ENCODE results near the gene PRKD2. TPM values are rescaled to one million over a fixed set of nuclear protein-coding genes. Genes with fewer than 3 reads are reported as not detected.
"Not testable (repeated sequence)": the region's sequence is repeated elsewhere in the genome, so short reads cannot be mapped to it uniquely, and the experiment has no call there.

The PRKD2 gene
- total RNA-seq, result 88.6 and 92.9 TPM in 2 replicates

- Mint-ChIP-seq H3K9me3 (no peaks in the 10 kb centered on the region), H3K36me3 (ENCODE audit: low read depth) (peaks cover 23% of the 10 kb centered on the region), H3K4me1 (ENCODE audit: low read depth) (peaks cover 42% of the 10 kb centered on the region), H3K27ac (peak within 1 kb of the TSS; percentile 94), H3K27me3 (ENCODE audit: insufficient read depth) (no peaks in the 10 kb centered on the region), H3K4me3 (peak within 1 kb of the TSS; percentile 93)
- peak; percentile 86 for DNase-seq (ENCODE audit: low spot score)
- intact Hi-C loops (cut with micrococcal nuclease), result loop anchor here (1.0 to 2.0 kb wide), 6 partner anchors 11 to 143 kb away; partner anchors contain the start of genes ARHGAP35, DACT3, FKRP and STRN4
These were observed at the start of gene PRKD2 for GRCh38 chr19:46717034-46717715. PRKD2 (minus strand) TSS chr19:46717114; CDS start chr19:46716370, 744 bp downstream.

DNA sequence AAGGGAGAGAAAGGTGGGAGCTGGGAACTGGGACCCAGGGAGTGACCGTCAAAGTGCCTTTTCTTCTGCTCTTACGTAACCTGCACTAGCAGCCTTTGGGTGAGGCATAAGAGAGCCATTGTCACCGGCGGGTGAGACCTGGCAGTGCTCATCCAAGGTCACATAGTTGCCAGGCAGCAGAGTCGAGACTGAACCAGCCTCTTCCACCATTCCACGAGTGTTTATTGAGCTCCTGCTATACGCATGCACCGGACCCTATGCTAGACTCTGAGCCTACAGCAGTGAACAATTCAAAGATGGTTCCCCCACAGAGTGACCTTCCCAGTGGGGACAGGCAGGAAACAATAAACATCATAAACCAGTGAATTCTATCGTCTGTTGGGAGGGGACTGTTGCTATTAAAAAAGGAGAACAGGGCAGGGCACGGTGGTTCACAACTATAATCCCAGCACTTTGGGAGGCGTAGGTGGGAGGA is 47.9 kb upstream of the PRKD2 start:
- peaks cover 6% of the 10 kb centered on the region for H3K4me1 Mint-ChIP-seq (ENCODE audit: low read depth)

DNA sequence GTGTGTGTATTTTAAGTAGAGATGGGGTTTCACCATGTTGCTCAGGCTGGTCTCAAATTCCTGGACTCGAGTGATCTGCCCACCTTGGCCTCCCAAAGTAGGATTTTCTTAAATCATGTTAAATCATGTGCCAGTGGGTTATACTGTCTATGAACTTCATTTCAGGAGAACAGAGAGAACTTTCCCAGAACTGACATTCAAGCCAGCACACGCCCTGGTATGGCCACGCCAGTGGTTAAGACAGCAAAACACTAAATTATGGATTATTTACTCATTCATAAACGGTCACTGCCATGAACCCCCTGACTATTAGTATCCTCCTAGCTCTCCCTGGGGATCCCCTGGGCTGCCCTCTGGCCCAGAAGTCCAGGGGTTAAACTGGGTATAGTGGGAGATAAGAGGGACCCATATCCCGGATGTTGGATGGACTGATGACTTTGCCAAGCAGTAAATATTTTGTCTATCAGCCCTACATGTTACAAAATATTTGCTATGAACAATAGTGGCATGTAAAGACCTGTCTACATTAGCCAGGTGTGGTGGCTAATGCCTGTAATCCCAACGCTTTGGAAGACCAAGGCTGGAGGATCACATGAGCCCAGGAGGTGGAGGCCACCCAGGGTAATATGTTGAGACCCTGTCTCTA is 45.5 kb upstream of the PRKD2 start:
- Mint-ChIP-seq H3K9me3 (no peaks in the 10 kb centered on the region), H3K27ac (no peak overlapping the region), H3K27me3 (ENCODE audit: insufficient read depth) (no peaks in the 10 kb centered on the region), H3K36me3 (ENCODE audit: low read depth) (peaks cover 5% of the 10 kb centered on the region), H3K4me3 (no peak overlapping the region), H3K4me1 (ENCODE audit: low read depth) (peaks cover 6% of the 10 kb centered on the region)
- no peak for DNase-seq (ENCODE audit: low spot score)
- intact Hi-C loops (cut with micrococcal nuclease), result no loop called here

More for the DNA sequence above, 47.9 kb upstream of the PRKD2 start:
- Mint-ChIP-seq H3K36me3 (ENCODE audit: low read depth) (peaks cover 2% of the 10 kb centered on the region), H3K27me3 (ENCODE audit: insufficient read depth) (no peaks in the 10 kb centered on the region), H3K27ac (no peak overlapping the region), H3K9me3 (no peaks in the 10 kb centered on the region), H3K4me3 (no peak overlapping the region)
- intact Hi-C loops (cut with micrococcal nuclease), result no loop called here
- DNase-seq (ENCODE audit: low spot score), result no peak

DNA sequence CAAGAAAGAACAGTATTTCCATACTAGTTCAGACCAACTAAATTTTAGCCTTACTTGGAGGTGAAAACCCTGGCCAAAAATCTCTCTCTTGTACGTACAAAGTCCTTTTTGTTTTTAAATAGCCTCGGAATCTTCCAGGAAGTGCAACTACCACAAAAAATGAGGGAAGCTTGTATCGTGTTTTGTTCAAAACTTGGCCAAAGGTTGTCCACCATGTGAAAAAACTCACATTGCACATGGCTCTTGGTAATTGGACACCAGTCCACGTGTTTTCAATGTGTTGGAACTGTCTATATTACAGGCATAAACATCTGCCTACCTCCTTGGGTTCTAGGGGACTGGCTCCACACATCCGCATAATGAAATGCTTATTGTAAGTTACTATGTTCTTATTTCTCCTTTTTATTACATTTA is 44.5 kb upstream of the PRKD2 start:
- Mint-ChIP-seq H3K36me3 (ENCODE audit: low read depth) (peaks cover 4% of the 10 kb centered on the region), H3K4me3 (no peak overlapping the region), H3K9me3 (no peaks in the 10 kb centered on the region), H3K27me3 (ENCODE audit: insufficient read depth) (no peaks in the 10 kb centered on the region), H3K27ac (no peak overlapping the region), H3K4me1 (ENCODE audit: low read depth) (peaks cover under 1% of the 10 kb centered on the region)
- intact Hi-C loops (cut with micrococcal nuclease), result no loop called here
- DNase-seq (ENCODE audit: low spot score), result no peak

DNA sequence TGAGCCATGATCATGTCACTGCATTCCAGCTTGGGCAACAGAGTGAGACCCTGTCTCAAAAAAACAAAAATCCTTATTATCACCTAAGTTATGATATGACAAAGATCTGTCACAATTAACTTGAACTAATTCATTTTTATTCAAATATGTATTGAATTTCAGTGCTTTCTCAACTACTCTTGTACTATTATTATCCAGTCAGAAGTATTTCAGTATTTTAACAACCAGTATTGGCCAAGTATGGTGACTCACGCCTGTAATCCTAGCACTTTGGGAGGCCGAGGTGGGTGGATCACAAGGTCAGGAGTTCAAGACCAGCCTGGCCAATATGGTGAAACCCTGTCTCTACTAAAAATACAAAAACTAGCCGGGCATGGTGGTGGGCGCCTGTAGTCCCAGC is 44.0 kb upstream of the PRKD2 start:
- intact Hi-C loops (cut with micrococcal nuclease); H3K27me3 Mint-ChIP-seq (ENCODE audit: insufficient read depth); DNase-seq (ENCODE audit: low spot score); H3K9me3 Mint-ChIP-seq; H3K4me1 Mint-ChIP-seq (ENCODE audit: low read depth); H3K4me3 Mint-ChIP-seq; H3K27ac Mint-ChIP-seq; H3K36me3 Mint-ChIP-seq (ENCODE audit: low read depth): not testable (repeated sequence)

DNA sequence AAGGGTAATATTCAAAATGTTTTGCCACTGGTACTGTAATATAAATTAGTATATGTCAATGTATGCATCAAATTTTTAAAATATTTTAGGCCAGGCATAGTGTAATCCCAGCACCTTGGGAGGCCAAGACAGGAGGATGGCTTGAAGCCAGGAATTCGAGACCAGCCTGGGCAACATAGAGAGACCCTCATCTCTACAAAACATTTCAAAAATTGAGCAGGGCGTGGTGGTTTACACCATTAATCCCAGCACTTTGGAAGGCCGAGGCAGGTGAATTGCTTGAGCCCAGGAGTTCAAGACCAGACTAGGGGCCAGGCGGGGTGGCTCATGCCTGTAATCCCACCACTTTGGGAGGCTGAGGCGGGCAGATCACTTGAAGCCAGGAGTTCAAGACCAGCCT is 43.4 kb upstream of the PRKD2 start:
- Mint-ChIP-seq H3K9me3 (no peaks in the 10 kb centered on the region), H3K4me1 (ENCODE audit: low read depth) (no peaks in the 10 kb centered on the region), H3K27me3 (ENCODE audit: insufficient read depth) (no peaks in the 10 kb centered on the region), H3K36me3 (ENCODE audit: low read depth) (peaks cover 4% of the 10 kb centered on the region), H3K4me3 (no peak overlapping the region), H3K27ac (no peak overlapping the region)
- DNase-seq (ENCODE audit: low spot score), result no peak
- intact Hi-C loops (cut with micrococcal nuclease), result no loop called here

GRCh38 chr19:46759817-46760333 is 43.0 kb upstream of the PRKD2 start:
- no peak for DNase-seq (ENCODE audit: low spot score)
- Mint-ChIP-seq H3K4me1 (ENCODE audit: low read depth) (no peaks in the 10 kb centered on the region), H3K4me3 (no peak overlapping the region), H3K36me3 (ENCODE audit: low read depth) (peaks cover 4% of the 10 kb centered on the region), H3K27me3 (ENCODE audit: insufficient read depth) (no peaks in the 10 kb centered on the region), H3K27ac (no peak overlapping the region), H3K9me3 (no peaks in the 10 kb centered on the region)
- intact Hi-C loops (cut with micrococcal nuclease), result no loop called here

DNA sequence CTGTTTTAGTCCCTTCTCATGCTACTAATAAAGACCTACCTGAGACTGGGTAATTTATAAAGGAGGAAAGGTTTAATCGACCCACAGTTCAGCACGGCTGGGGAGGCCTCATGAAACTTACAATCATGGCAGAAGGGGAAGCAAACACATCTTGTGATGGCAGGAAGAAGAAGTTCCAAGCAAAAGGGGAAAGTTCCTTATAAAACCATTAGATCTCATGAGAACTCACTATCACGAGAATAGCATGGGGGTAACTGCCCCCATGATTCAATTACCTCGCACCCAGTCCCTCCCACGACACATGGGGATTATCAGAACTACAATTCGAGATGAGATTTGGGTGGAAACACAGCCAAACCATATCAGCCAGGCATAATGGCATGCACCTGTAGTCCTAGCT is 42.3 kb upstream of the PRKD2 start:
- Mint-ChIP-seq H3K9me3 (no peaks in the 10 kb centered on the region), H3K27me3 (ENCODE audit: insufficient read depth) (no peaks in the 10 kb centered on the region), H3K4me3 (no peak overlapping the region), H3K4me1 (ENCODE audit: low read depth) (no peaks in the 10 kb centered on the region), H3K36me3 (ENCODE audit: low read depth) (peaks cover 4% of the 10 kb centered on the region), H3K27ac (no peak overlapping the region)
- intact Hi-C loops (cut with micrococcal nuclease), result no loop called here
- no peak for DNase-seq (ENCODE audit: low spot score)

DNA sequence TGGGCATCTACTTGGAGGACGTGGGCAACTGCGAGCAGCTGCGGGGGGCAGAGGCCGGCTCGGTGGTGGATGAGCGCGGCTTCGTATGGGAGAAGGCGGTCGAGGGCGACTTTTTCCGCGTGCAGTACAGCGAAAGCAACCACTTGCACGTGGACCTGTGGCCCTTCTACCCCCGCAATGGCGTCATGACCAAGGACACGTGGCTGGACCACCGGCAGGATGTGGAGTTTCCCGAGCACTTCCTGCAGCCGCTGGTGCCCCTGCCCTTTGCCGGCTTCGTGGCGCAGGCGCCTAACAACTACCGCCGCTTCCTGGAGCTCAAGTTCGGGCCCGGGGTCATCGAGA is 39.6 kb upstream of the PRKD2 start:
- Mint-ChIP-seq H3K4me1 (ENCODE audit: low read depth) (peaks cover 7% of the 10 kb centered on the region), H3K27me3 (ENCODE audit: insufficient read depth) (no peaks in the 10 kb centered on the region), H3K36me3 (ENCODE audit: low read depth) (peaks cover 4% of the 10 kb centered on the region), H3K27ac (no peak overlapping the region), H3K9me3 (no peaks in the 10 kb centered on the region), H3K4me3 (no peak overlapping the region)
- no peak for DNase-seq (ENCODE audit: low spot score)
- intact Hi-C loops (cut with micrococcal nuclease), result no loop called here

DNA sequence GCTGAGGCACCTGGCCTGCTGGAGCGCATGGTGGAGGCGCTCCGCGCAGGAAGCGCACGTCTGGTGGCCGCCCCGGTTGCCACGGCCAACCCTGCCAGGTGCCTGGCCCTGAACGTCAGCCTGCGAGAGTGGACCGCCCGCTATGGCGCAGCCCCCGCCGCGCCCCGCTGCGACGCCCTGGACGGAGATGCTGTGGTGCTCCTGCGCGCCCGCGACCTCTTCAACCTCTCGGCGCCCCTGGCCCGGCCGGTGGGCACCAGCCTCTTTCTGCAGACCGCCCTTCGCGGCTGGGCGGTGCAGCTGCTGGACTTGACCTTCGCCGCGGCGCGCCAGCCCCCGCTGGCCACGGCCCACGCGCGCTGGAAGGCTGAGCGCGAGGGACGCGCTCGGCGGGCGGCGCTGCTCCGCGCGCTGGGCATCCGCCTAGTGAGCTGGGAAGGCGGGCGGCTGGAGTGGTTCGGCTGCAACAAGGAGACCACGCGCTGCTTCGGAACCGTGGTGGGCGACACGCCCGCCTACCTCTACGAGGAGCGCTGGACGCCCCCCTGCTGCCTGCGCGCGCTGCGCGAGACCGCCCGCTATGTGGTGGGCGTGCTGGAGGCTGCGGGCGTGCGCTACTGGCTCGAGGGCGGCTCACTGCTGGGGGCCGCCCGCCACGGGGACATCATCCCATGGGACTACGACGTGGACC is 39.1 kb upstream of the PRKD2 start:
- H3K36me3 Mint-ChIP-seq (ENCODE audit: low read depth), result peaks cover 4% of the 10 kb centered on the region
- peaks cover 7% of the 10 kb centered on the region for H3K4me1 Mint-ChIP-seq (ENCODE audit: low read depth)
- no peaks in the 10 kb centered on the region for H3K9me3 Mint-ChIP-seq
- no peak overlapping the region for H3K27ac Mint-ChIP-seq
- DNase-seq (ENCODE audit: low spot score), result no peak
- intact Hi-C loops (cut with micrococcal nuclease), result no loop called here
- no peaks in the 10 kb centered on the region for H3K27me3 Mint-ChIP-seq (ENCODE audit: insufficient read depth)
- H3K4me3 Mint-ChIP-seq, result no peak overlapping the region

DNA sequence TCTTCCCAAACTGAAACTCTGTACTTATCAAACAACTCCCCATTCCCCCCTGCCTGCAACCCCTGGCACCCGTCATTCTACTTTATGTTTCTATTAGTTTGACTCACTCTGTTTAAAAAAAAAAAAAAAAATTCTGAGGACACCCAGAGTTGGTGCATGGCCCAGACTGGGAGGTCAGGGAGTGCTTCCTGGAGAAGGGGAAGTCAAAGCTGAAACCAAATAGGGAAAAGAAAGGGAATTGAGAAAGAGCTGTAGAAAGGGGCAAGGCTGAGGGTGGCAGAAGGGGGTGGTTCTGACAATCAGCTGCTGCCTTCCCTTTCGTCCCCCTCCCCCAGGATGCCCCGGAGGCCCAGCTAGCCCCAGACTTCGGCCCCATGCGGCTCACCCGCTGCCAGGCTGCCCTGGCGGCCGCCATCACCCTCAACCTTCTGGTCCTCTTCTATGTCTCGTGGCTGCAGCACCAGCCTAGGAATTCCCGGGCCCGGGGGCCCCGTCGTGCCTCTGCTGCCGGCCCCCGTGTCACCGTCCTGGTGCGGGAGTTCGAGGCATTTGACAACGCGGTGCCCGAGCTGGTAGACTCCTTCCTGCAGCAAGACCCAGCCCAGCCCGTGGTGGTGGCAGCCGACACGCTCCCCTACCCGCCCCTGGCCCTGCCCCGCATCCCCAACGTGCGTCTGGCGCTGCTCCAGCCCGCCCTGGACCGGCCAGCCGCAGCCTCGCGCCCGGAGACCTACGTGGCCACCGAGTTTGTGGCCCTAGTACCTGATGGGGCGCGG is 38.4 kb upstream of the PRKD2 start:
- no peak overlapping the region for H3K4me3 Mint-ChIP-seq
- intact Hi-C loops (cut with micrococcal nuclease), result no loop called here
- H3K27ac Mint-ChIP-seq, result no peak overlapping the region
- peaks cover 4% of the 10 kb centered on the region for H3K36me3 Mint-ChIP-seq (ENCODE audit: low read depth)
- DNase-seq (ENCODE audit: low spot score), result no peak
- no peaks in the 10 kb centered on the region for H3K27me3 Mint-ChIP-seq (ENCODE audit: insufficient read depth)
- peaks cover 7% of the 10 kb centered on the region for H3K4me1 Mint-ChIP-seq (ENCODE audit: low read depth)
- no peaks in the 10 kb centered on the region for H3K9me3 Mint-ChIP-seq

DNA sequence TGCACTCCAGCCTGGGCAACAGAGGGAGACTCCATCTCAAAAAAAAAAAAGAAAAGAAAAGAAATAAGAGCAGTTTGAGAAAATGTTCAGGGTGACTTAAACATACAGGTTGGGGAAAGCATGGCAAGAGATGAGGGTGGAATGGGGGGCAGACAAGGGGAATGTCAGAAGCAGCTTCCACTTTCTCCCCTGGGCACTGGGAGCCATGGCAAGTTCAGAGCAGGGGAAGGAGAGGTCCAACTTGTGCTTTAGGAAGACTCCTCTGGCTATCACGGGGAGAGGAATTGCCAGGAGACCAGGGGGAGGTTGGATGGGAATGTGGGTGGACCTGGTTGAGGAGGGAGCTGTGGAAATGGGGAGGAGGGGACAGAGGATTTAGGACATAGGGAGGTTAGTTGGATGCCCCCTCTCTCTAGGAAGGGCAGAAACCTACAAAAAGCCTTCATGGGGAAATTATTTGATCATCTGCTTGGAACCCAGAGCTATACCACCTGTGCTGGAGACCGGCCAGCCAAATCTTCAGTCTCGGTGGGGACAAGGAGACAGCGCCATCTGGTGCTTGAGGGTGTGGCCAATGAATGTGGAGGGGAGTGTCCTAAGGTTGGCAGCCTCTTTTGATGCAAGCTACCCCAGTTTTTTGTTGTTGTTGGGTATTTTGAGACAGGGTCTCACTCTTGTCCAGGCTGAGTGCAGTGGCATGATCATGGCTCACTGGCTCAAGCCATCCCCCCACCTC is 36.7 kb upstream of the PRKD2 start:
- H3K9me3 Mint-ChIP-seq, result no peaks in the 10 kb centered on the region
- DNase-seq (ENCODE audit: low spot score), result peak; percentile 56
- no peak overlapping the region for H3K4me3 Mint-ChIP-seq
- peaks cover 11% of the 10 kb centered on the region for H3K4me1 Mint-ChIP-seq (ENCODE audit: low read depth)
- intact Hi-C loops (cut with micrococcal nuclease), result loop anchor here (1.0 kb wide), 2 partner anchors 49 to 224 kb away; no protein-coding TSS in a partner anchor
- no peak overlapping the region for H3K27ac Mint-ChIP-seq
- peaks cover 7% of the 10 kb centered on the region for H3K36me3 Mint-ChIP-seq (ENCODE audit: low read depth)
- no peaks in the 10 kb centered on the region for H3K27me3 Mint-ChIP-seq (ENCODE audit: insufficient read depth)
